NCI-H446 treated with DMSO at 0.1 percent for 48 hours (cell line): ENCODE measurements around the gene FZD8.

ENCODE experiments used
- DNase-seq: peaks from one replicate; lab custom pipeline; 2025; lab: John Stamatoyannopoulos, UW

Gene FZD8

GRCh38 chr10:35605191-35605590, 36.9 kb downstream of the FZD8 start, which contains the start of gene GJD4:
TSS of gene GJD4 (plus strand) at chr10:35605341. CDS start at chr10:35605568, 227 bp downstream.
- no peak for DNase-seq

DNA sequence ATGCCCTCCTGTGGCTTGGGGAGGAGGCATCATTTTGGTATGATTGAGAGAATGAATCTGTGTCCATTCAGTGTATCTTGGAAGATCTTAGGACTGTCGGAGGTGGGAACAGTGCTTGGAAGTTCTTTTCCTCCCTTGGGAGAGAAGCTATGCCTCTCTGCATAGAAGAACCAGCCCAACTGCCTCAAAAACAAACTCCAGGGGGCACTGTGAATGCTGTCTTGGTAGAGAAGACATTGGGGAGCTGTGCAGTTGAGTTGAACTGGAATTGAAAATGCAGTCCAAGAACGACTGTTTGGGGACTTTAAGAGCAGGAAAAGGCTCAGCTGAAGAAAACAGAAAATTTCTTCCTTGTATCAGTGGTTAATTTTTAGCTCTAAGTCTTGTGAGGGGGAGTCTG, 41.9 kb downstream of the FZD8 start:
- DNase-seq, result no peak

- no peak for DNase-seq
Measured at GRCh38 chr10:35598379-35598778, 43.7 kb downstream of the FZD8 start.

- DNase-seq, result no peak
Measured at GRCh38 chr10:35595106-35595505, 47.0 kb downstream of the FZD8 start.

DNA sequence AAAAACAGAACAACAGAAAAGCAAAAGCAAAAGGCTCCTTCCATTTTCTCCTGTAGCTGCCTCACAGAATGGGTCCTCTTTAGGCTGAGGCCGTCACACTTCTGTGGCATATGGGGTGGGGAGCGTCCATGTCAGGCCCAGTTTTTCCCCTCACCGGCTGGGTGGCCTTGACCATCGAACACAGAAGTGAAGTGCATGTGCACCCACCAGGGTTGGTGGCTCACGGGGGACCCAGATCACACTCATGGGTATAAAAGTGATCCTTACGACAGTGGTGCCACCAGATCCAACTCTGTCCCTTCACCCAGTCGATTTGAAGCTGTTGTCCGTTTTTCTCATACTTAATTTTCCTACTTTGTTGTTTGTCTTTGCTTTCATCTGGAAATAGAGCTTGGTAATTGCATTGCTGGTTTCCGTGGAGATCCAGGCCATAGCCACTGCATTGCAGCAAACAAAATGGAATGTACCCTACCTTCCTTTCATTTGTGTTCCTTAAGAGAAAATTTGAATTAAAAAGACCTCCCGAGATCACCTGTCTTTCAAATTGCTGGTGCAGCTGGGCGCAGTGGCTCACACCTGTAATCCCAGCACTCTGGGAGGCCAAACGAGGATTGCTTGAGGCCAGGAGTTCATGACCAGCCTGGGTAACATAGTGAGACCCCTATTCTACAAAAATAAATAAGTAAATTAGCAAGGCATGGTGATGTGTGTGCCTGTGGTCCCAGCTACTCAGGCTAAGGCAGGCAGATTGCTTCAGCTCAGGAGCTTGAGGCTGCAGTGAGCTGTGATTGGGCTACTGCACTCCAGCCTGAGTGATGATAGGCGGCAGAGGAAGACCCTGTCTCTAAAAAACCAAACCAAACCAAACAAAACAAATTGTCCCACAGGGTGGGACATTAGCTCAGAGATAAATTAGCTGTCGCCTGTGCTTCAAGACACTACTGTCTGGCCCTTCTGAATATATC, 47.7 kb downstream of the FZD8 start:
- DNase-seq, result no peak

DNA sequence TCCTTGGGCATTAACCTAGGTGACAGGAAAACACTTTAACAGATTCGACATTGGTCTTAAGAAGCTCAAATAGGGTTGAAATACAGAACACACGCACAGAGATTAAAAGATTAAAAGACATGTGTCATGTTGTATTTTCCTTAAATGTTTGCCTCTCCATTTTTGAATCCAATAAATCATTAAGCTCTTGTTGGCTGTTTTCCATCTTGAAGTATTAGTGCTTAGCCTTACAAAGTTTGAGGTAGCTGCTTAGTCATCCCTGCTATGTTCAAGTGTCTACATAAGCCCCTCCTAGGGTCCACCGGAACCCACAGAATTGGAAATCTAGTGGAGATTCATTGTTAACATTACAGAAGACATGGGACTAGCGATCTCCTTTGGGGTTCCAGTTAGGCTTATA, 49.7 kb downstream of the FZD8 start:
- no peak for DNase-seq

DNA sequence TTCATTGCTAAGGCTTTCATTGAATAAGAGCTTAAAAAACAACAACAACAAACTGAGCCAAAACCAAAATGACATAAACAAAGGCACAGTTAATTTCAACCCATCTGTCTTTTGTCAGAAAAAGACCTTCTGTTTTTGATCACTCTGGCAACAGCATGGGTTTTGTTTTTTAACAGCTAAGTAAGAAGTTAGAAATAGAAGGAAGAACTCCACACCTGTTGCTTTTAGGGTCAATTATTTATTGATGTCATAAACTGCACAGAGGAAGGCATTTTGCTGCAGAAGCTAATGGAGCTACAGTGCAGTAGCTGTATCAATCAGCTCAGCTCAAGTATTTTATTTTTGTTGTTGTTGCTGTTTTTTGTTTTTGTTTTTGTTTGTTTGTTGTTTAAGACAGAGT, 53.3 kb downstream of the FZD8 start:
- DNase-seq, result no peak
